ENCODE data around the gene FGF19.

- TF ChIP-seq, protein P1, sequence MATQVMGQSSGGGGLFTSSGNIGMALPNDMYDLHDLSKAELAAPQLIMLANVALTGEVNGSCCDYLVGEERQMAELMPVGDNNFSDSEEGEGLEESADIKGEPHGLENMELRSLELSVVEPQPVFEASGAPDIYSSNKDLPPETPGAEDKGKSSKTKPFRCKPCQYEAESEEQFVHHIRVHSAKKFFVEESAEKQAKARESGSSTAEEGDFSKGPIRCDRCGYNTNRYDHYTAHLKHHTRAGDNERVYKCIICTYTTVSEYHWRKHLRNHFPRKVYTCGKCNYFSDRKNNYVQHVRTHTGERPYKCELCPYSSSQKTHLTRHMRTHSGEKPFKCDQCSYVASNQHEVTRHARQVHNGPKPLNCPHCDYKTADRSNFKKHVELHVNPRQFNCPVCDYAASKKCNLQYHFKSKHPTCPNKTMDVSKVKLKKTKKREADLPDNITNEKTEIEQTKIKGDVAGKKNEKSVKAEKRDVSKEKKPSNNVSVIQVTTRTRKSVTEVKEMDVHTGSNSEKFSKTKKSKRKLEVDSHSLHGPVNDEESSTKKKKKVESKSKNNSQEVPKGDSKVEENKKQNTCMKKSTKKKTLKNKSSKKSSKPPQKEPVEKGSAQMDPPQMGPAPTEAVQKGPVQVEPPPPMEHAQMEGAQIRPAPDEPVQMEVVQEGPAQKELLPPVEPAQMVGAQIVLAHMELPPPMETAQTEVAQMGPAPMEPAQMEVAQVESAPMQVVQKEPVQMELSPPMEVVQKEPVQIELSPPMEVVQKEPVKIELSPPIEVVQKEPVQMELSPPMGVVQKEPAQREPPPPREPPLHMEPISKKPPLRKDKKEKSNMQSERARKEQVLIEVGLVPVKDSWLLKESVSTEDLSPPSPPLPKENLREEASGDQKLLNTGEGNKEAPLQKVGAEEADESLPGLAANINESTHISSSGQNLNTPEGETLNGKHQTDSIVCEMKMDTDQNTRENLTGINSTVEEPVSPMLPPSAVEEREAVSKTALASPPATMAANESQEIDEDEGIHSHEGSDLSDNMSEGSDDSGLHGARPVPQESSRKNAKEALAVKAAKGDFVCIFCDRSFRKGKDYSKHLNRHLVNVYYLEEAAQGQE (IDR thresholded peaks at IDR 0.05; ENCODE audit: insufficient replicate concordance, low read depth) = no peak
- TF ChIP-seq SPI1 (IDR thresholded peaks at IDR 0.05; ENCODE audit: borderline replicate concordance, low read depth) (no peak), POLR2AphosphoS5 (IDR thresholded peaks at IDR 0.05; ENCODE audit: low read depth) (no peak)
- TF ChIP-seq, protein P2, sequence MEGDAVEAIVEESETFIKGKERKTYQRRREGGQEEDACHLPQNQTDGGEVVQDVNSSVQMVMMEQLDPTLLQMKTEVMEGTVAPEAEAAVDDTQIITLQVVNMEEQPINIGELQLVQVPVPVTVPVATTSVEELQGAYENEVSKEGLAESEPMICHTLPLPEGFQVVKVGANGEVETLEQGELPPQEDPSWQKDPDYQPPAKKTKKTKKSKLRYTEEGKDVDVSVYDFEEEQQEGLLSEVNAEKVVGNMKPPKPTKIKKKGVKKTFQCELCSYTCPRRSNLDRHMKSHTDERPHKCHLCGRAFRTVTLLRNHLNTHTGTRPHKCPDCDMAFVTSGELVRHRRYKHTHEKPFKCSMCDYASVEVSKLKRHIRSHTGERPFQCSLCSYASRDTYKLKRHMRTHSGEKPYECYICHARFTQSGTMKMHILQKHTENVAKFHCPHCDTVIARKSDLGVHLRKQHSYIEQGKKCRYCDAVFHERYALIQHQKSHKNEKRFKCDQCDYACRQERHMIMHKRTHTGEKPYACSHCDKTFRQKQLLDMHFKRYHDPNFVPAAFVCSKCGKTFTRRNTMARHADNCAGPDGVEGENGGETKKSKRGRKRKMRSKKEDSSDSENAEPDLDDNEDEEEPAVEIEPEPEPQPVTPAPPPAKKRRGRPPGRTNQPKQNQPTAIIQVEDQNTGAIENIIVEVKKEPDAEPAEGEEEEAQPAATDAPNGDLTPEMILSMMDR (IDR thresholded peaks at IDR 0.05; ENCODE audit: insufficient read depth, low read length) = no peak
Measured at GRCh38 chr11:69658626-69659450, 45.0 kb downstream of the FGF19 start.
